ENCODE results near the gene NPAS3.

The NPAS3 gene

GRCh38 chr14:33297565-33297964, 358.9 kb downstream of the NPAS3 start:
- Histone ChIP-seq H3K27ac (ENCODE audit: low read length) (no peak overlapping the region), H3K9me3 (ENCODE audit: insufficient read depth, low read length, severe bottlenecking) (no peaks in the 10 kb centered on the region), H3K4me2 (ENCODE audit: insufficient read depth, low read length) (no peak overlapping the region), H3K4me1 (ENCODE audit: insufficient read depth, low read length) (no peaks in the 10 kb centered on the region), H4K20me1 (ENCODE audit: insufficient read depth, low read length) (no peaks in the 10 kb centered on the region), H3K27me3 (ENCODE audit: insufficient read depth, low read length, poor library complexity) (no peaks in the 10 kb centered on the region), H3K36me3 (ENCODE audit: insufficient read depth, low read length) (no peaks in the 10 kb centered on the region), H3K4me3 (ENCODE audit: low read depth in 1 of 2, low read length in 2 of 2) (no peak overlapping the region), H3K9ac (ENCODE audit: low read depth, low read length) (no peak overlapping the region), H2AFZ (ENCODE audit: low read depth, low read length) (no peak overlapping the region), H3K79me2 (ENCODE audit: insufficient read depth, low read length) (no peaks in the 10 kb centered on the region)
- ATAC-seq (ENCODE audit: insufficient read depth, low read depth) (no peak), DNase-seq (no peak)
- no peak for TF ChIP-seq CTCF (IDR thresholded peaks at IDR 0.05; ENCODE audit: borderline replicate concordance, extremely low read depth, low read length, poor library complexity, severe bottlenecking)
- TF ChIP-seq EZH2 (IDR thresholded peaks at IDR 0.05; ENCODE audit: borderline replicate concordance, low read depth, low read length, severe bottlenecking), result no peak

GRCh38 chr14:33307691-33308251, 369.1 kb downstream of the NPAS3 start:
- Histone ChIP-seq H3K36me3 (ENCODE audit: insufficient read depth, low read length) (no peaks in the 10 kb centered on the region), H3K27ac (ENCODE audit: low read length) (no peak overlapping the region), H3K4me2 (ENCODE audit: insufficient read depth, low read length) (no peak overlapping the region), H3K9ac (ENCODE audit: low read depth, low read length) (no peak overlapping the region), H3K27me3 (ENCODE audit: insufficient read depth, low read length, poor library complexity) (peaks cover 3% of the 10 kb centered on the region), H3K4me1 (ENCODE audit: insufficient read depth, low read length) (no peaks in the 10 kb centered on the region), H4K20me1 (ENCODE audit: insufficient read depth, low read length) (no peaks in the 10 kb centered on the region), H2AFZ (ENCODE audit: low read depth, low read length) (no peak overlapping the region), H3K9me3 (ENCODE audit: insufficient read depth, low read length, severe bottlenecking) (no peaks in the 10 kb centered on the region), H3K4me3 (ENCODE audit: low read depth in 1 of 2, low read length in 2 of 2) (no peak overlapping the region), H3K79me2 (ENCODE audit: insufficient read depth, low read length) (no peaks in the 10 kb centered on the region)
- DNase-seq (no peak), ATAC-seq (ENCODE audit: insufficient read depth, low read depth) (no peak)
- TF ChIP-seq CTCF (IDR thresholded peaks at IDR 0.05; ENCODE audit: borderline replicate concordance, extremely low read depth, low read length, poor library complexity, severe bottlenecking), result no peak
- no peak for TF ChIP-seq EZH2 (IDR thresholded peaks at IDR 0.05; ENCODE audit: borderline replicate concordance, low read depth, low read length, severe bottlenecking)

GRCh38 chr14:33309106-33309505, 370.4 kb downstream of the NPAS3 start:
- no peaks in the 10 kb centered on the region for H3K4me1 ChIP-seq (ENCODE audit: insufficient read depth, low read length)
- DNase-seq (no peak), ATAC-seq (ENCODE audit: insufficient read depth, low read depth) (no peak)
- no peak overlapping the region for H3K9ac ChIP-seq (ENCODE audit: low read depth, low read length)
- no peaks in the 10 kb centered on the region for H4K20me1 ChIP-seq (ENCODE audit: insufficient read depth, low read length)
- H3K4me3 ChIP-seq (ENCODE audit: low read depth in 1 of 2, low read length in 2 of 2), result no peak overlapping the region
- H3K4me2 ChIP-seq (ENCODE audit: insufficient read depth, low read length), result no peak overlapping the region
- no peaks in the 10 kb centered on the region for H3K9me3 ChIP-seq (ENCODE audit: insufficient read depth, low read length, severe bottlenecking)
- peaks cover 3% of the 10 kb centered on the region for H3K27me3 ChIP-seq (ENCODE audit: insufficient read depth, low read length, poor library complexity)
- TF ChIP-seq EZH2 (IDR thresholded peaks at IDR 0.05; ENCODE audit: borderline replicate concordance, low read depth, low read length, severe bottlenecking), result no peak
- no peak for TF ChIP-seq CTCF (IDR thresholded peaks at IDR 0.05; ENCODE audit: borderline replicate concordance, extremely low read depth, low read length, poor library complexity, severe bottlenecking)
- H3K79me2 ChIP-seq (ENCODE audit: insufficient read depth, low read length), result no peaks in the 10 kb centered on the region
- H3K36me3 ChIP-seq (ENCODE audit: insufficient read depth, low read length), result no peaks in the 10 kb centered on the region
- no peak overlapping the region for H2AFZ ChIP-seq (ENCODE audit: low read depth, low read length)
- H3K27ac ChIP-seq (ENCODE audit: low read length), result no peak overlapping the region

- Histone ChIP-seq H4K20me1 (ENCODE audit: insufficient read depth, low read length) (no peaks in the 10 kb centered on the region), H3K36me3 (ENCODE audit: insufficient read depth, low read length) (no peaks in the 10 kb centered on the region), H3K9ac (ENCODE audit: low read depth, low read length) (no peak overlapping the region), H2AFZ (ENCODE audit: low read depth, low read length) (no peak overlapping the region), H3K79me2 (ENCODE audit: insufficient read depth, low read length) (no peaks in the 10 kb centered on the region), H3K4me1 (ENCODE audit: insufficient read depth, low read length) (no peaks in the 10 kb centered on the region), H3K9me3 (ENCODE audit: insufficient read depth, low read length, severe bottlenecking) (no peaks in the 10 kb centered on the region), H3K4me2 (ENCODE audit: insufficient read depth, low read length) (no peak overlapping the region), H3K27me3 (ENCODE audit: insufficient read depth, low read length, poor library complexity) (peaks cover 3% of the 10 kb centered on the region), H3K4me3 (ENCODE audit: low read depth in 1 of 2, low read length in 2 of 2) (no peak overlapping the region), H3K27ac (ENCODE audit: low read length) (no peak overlapping the region)
- ATAC-seq (ENCODE audit: insufficient read depth, low read depth) (no peak), DNase-seq (no peak)
- TF ChIP-seq EZH2 (IDR thresholded peaks at IDR 0.05; ENCODE audit: borderline replicate concordance, low read depth, low read length, severe bottlenecking) (no peak), CTCF (IDR thresholded peaks at IDR 0.05; ENCODE audit: borderline replicate concordance, extremely low read depth, low read length, poor library complexity, severe bottlenecking) (no peak)
These were observed 376.5 kb downstream of the NPAS3 start for GRCh38 chr14:33315217-33315616.

Data from DND-41 (cell line).